ENCODE measurements around the gene ATAT1. TPM values are rescaled to one million over a fixed set of nuclear protein-coding genes. Genes with fewer than 3 reads are reported as not detected.

Gene ATAT1
- total and polyA plus RNA-seq, 10 of the 15 experiments (the other 5 are each of a cell fraction or from before 2014, with no cell fraction given) = 1.1 to 14.2 (median 6.9) TPM

GRCh38 chr6:30689022-30689865, 62.6 kb downstream of the ATAT1 start:
- Histone ChIP-seq H4K20me1 (ENCODE audit: control insufficient read depth, insufficient read depth) (no peaks in the 10 kb centered on the region), H3K27me3 (replicated peaks in 1 of 2; ENCODE audit: control insufficient read depth in 2 of 2, insufficient read depth in 2 of 2, low read length in 1 of 2) (no peaks in the 10 kb centered on the region), H3K4me2 (ENCODE audit: control insufficient read depth, insufficient read depth) (peak overlapping the region; percentile 69), H3K27ac (ENCODE audit: control insufficient read depth, insufficient read depth) (peak overlapping the region; percentile 96), H3K9ac (ENCODE audit: control insufficient read depth, insufficient read depth, low read length) (peak overlapping the region; percentile 75), H3K36me3 (ENCODE audit: control insufficient read depth in 2 of 2, insufficient read depth in 2 of 2, low read length in 1 of 2) (no peaks in the 10 kb centered on the region), H3K4me3 (peak overlapping the region; percentile 100), H3K79me2 (ENCODE audit: control insufficient read depth, insufficient read depth, low read length) (peaks cover 64% of the 10 kb centered on the region), H3K9me3 (replicated peaks; ENCODE audit: control insufficient read depth, insufficient read depth, low read length) (no peaks in the 10 kb centered on the region), H2AFZ (ENCODE audit: control insufficient read depth, low read depth, low read length) (no peak overlapping the region), H3K4me1 (ENCODE audit: control insufficient read depth, insufficient read depth, low read length) (peaks cover 15% of the 10 kb centered on the region)
- ATAC-seq (no peak), FAIRE-seq (peak; percentile 44), DNase-seq (ENCODE audit: low read depth, low spot score) (no peak)
- in situ Hi-C loops (cut with MboI) (no loop called here), intact Hi-C loops (cut with micrococcal nuclease; ENCODE audit: unreplicated experiment) (no loop called here)
- ChIA-PET POLR2A (interaction anchor here (0.6 to 6.1 kb wide), 14 partner anchors 8 to 132 kb away, joined by 3 to 167 read pairs (median 7); partner anchors contain the start of genes DHX16, MDC1, MRPS18B and PPP1R10), RAD21 (ENCODE audit: unreplicated experiment) (interaction anchor here (0.6 to 6.4 kb wide), 7 partner anchors 10 to 224 kb away, joined by 3 to 114 read pairs (median 4); partner anchors contain the start of genes DHX16, MDC1, TUBB and VARS2), SMC1A (ENCODE audit: uncharacterized antibody, unreplicated experiment) (interaction anchor here (0.5 to 6.9 kb wide), 15 partner anchors 9 to 132 kb away, joined by 3 to 73 read pairs (median 6); partner anchors contain the start of genes DHX16, MDC1, MRPS18B and PPP1R10), CTCF (interaction anchor here (0.7 to 4.8 kb wide), 14 partner anchors 9 to 236 kb away, joined by 3 to 64 read pairs (median 5); partner anchors contain the start of genes DHX16, MDC1 and TUBB)
- TF ChIP-seq EED (IDR thresholded peaks at IDR 0.05; ENCODE audit: low read depth) (no peak), ZZZ3 (IDR thresholded peaks at IDR 0.05; ENCODE audit: control insufficient read depth, insufficient read length, low read depth) (no peak), NR2C1 (IDR thresholded peaks at IDR 0.05) (0 out of 2 replicates have a peak, but pooled peaks have one; percentile 29)
- no TSS peak for BruUV-seq (replicated peaks)
- WGBS (ENCODE audit: insufficient coverage, insufficient replicate concordance, low lambda C conversion rate, missing lambda C conversion rate) = 25% methylated on average over 11 of the region's 11 CpGs

- H3K79me2 ChIP-seq (ENCODE audit: control insufficient read depth, insufficient read depth, low read length) = peaks cover 57% of the 10 kb centered on the region
- ChIA-PET POLR2A (interaction anchor here (0.5 to 6.1 kb wide), 13 partner anchors 10 to 132 kb away, joined by 3 to 167 read pairs (median 5); partner anchors contain the start of genes MDC1, MRPS18B, PRR3 and TUBB), RAD21 (ENCODE audit: unreplicated experiment) (interaction anchor here (0.6 to 6.4 kb wide), 3 partner anchors 11 to 29 kb away, joined by 3 to 114 read pairs (median 4); partner anchors contain the start of genes MDC1 and TUBB), CTCF (interaction anchor here (0.8 to 4.8 kb wide), 9 partner anchors 10 to 140 kb away, joined by 3 to 64 read pairs (median 17); partner anchors contain the start of genes MDC1 and TUBB), SMC1A (ENCODE audit: uncharacterized antibody, unreplicated experiment) (interaction anchor here (1.1 to 6.9 kb wide), 6 partner anchors 10 to 46 kb away, joined by 3 to 73 read pairs (median 6); partner anchors contain the start of genes DHX16 and MDC1)
- BruUV-seq (replicated peaks) = no TSS peak
- peak overlapping the region; percentile 75 for H3K9ac ChIP-seq (ENCODE audit: control insufficient read depth, insufficient read depth, low read length)
- intact Hi-C loops (cut with micrococcal nuclease; ENCODE audit: unreplicated experiment) (no loop called here), in situ Hi-C loops (cut with MboI) (no loop called here)
- H2AFZ ChIP-seq (ENCODE audit: control insufficient read depth, low read depth, low read length) = no peak overlapping the region
- H3K9me3 ChIP-seq (replicated peaks; ENCODE audit: control insufficient read depth, insufficient read depth, low read length) = no peaks in the 10 kb centered on the region
- TF ChIP-seq SIN3A (IDR thresholded peaks at IDR 0.05; ENCODE audit: low read depth, low read length) (0 out of 2 replicates have a peak, but pooled peaks have one; percentile 14), ZBTB33 (IDR thresholded peaks at IDR 0.05) (no peak)
- peak overlapping the region; percentile 96 for H3K27ac ChIP-seq (ENCODE audit: control insufficient read depth, insufficient read depth)
- H3K36me3 ChIP-seq (ENCODE audit: control insufficient read depth in 2 of 2, insufficient read depth in 2 of 2, low read length in 1 of 2) = no peaks in the 10 kb centered on the region
- WGBS (ENCODE audit: insufficient coverage, insufficient replicate concordance, low lambda C conversion rate, missing lambda C conversion rate) = 0% methylated on average over 4 of the region's 4 CpGs
- ATAC-seq (no peak), DNase-seq (ENCODE audit: low read depth, low spot score) (no peak), FAIRE-seq (no peak)
- H3K4me1 ChIP-seq (ENCODE audit: control insufficient read depth, insufficient read depth, low read length) = peaks cover 15% of the 10 kb centered on the region
- H3K27me3 ChIP-seq (replicated peaks in 1 of 2; ENCODE audit: control insufficient read depth in 2 of 2, insufficient read depth in 2 of 2, low read length in 1 of 2) = no peaks in the 10 kb centered on the region
- peak overlapping the region; percentile 100 for H3K4me3 ChIP-seq
- H4K20me1 ChIP-seq (ENCODE audit: control insufficient read depth, insufficient read depth) = no peaks in the 10 kb centered on the region
- H3K4me2 ChIP-seq (ENCODE audit: control insufficient read depth, insufficient read depth) = peak overlapping the region; percentile 69
These were observed 63.3 kb downstream of the ATAT1 start for GRCh38 chr6:30689985-30690384.

All from GM12878 (cell line).